Posterior cingulate gyrus (tissue), 11 donors: Measurements from ENCODE around the gene CLPSL1.

ENCODE experiments used
- DNase-seq, 10 donors: peaks; one replicate each; pipeline versions ENCODE4 v3.0.0 to v3.0.0-alpha.2; 2020 to 2021; ENCODE audit warnings: mixed read lengths in 3 of 10
- intact Hi-C: fragments of 100-400 bp; cut with DNase I; formaldehyde crosslinking; loops from one replicate; pipeline ENCODE4 v1.15.1; 2023

The CLPSL1 gene

GRCh38 chr6:35755278-35755924 lies 25.4 kb upstream of the CLPSL1 start:
- intact Hi-C loops, result no loop called here
- no peak for DNase-seq

DNA sequence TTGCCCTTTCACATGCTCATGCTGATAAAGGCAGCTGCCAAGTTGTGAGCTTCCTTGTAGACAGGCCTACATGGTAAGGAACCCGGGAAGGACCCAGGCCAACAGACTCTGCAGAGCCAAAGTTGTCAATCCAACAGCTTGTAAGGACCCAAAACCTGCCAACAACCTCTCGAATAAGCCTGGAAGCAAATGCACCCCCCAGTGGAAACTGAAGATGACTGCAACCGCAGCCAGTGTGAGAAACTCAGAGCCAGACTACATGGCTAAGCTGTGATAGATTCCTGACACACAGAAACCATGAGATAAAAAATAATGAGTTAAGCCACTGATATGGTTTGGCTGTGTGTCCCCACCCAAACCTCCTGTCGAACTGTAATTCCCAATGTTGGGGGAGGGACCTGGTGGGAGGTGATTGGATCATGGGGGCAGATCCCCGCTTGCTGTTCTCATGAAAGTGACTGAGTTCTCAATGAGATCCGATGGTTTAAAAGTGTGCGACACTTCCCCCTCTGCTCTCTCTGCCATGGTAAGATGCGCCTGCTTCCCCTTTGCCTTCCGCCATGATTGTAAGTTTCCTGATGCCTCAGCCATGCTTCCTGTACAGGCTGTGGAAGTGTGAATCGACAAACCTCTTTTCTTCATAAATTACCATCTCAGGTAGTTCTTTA lies 23.2 kb upstream of the CLPSL1 start:
- peak in 1 of 10 donors; percentile 75 for DNase-seq
- intact Hi-C loops, result no loop called here

DNA sequence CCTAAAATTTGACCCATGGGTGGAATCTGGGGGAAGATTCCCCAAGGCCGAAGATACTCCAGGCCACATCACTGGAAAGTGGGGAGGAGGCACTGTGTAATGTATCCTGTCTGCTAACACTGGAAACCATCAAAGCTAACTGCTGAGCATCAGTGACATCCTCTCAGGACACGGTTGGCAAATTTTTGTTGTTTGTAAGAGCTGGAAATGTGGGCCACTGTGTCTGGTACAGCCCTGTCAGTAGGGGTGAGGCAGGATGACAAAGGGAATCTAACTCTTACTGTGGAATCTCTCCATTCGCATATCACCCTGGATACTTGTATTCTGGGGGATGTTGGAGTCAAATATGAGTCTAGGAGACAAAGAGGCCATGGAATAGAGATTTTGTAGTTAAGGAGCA lies 21.4 kb upstream of the CLPSL1 start:
- intact Hi-C loops, result no loop called here
- DNase-seq, result no peak

- intact Hi-C loops, result no loop called here
Measured at GRCh38 chr6:35765739-35766138, 15.1 kb upstream of the CLPSL1 start.

DNA sequence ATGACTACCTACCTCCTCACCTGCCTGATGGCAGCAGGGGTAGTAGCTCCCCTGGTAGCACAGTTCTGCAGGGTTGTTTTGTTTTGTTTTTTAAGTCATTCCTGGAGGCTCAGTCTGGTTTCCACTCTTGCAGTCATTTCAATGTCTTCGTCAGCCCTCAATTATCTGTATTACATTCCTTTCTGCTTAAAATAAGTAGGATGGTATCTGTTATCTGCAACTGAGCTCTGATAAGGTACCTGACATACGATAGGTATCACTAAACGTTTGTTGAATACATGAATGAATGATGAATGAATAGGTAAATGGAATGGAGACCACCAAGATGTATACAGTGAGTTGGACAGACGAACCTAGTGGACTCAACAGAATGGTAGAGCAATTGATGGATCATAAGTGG lies 11.6 kb upstream of the CLPSL1 start:
- intact Hi-C loops, result no loop called here
- DNase-seq, result no peak

More at GRCh38 chr6:35765739-35766138, 15.1 kb upstream of the CLPSL1 start:
- DNase-seq, result no peak

DNA sequence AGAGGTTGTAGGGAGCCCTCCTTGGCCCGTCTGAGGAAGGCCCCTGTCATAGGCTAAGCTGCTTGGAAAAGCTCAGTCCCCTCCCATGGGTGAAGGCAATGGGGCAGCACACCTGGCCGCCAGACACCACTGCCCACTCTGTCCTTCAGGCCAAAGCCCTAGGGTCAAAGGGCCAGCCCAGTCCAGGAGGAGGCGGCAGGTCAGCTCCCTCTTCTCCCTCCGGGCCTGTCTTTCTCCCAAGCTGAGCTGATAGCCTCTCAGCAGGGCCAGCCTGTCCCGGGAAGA lies 9.5 kb upstream of the CLPSL1 start:
- intact Hi-C loops, result no loop called here
- peak in 1 of 10 donors; percentile 16 for DNase-seq

- intact Hi-C loops, result no loop called here
Measured at GRCh38 chr6:35774116-35774794, 6.6 kb upstream of the CLPSL1 start.

GRCh38 chr6:35775031-35775430 lies 5.8 kb upstream of the CLPSL1 start:
- peak in 1 of 10 donors; percentile 8 for DNase-seq
- intact Hi-C loops, result no loop called here

More at GRCh38 chr6:35774116-35774794, 6.6 kb upstream of the CLPSL1 start:
- DNase-seq, result peak in 1 of 10 donors; percentile 30

DNA sequence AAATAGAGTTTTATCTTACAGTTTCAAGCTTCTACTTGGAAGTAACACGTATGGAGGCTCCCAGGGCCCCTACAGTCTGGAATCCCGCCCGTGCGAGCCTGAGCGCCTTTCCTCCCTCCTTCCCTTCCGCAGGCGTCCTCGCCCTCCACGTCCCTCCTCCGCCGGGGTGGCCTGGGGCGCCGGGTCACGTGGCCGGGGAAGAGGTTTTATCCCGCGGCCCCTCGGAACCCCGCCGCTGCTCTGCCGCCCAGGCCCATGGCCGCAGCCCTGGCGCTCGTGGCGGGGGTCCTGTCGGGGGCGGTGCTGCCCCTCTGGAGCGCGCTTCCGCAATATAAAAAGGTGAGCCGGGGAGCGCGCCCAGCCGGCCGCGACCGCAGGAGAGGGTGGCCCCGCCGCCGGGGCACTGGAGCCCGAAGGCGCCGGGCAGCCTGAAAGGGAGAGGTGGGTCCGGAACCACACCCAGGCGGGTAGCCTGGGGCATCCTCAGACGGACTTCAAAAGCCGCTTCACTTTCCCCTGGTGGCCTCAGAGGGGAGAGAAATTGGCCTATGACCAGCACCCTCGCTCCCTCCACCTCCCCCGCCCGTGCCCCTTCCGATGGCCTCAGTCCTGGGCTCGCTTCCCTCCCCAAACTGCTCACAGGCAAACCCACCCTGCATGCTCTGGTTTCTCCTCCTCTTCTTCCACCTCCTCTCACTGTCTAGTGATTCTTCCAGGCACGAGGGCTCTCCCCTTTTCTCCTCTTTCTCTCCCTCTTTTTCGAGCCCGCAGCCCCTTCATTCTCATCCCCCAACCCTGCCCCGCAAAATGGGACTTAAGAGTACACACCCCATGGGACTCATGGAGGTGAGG lies 4.2 kb upstream of the CLPSL1 start, which contains the start of gene CLPSL2:
Gene CLPSL2 (plus strand): TSS at position 235 of the 852 bp plus-strand sequence. CDS start 21 bp downstream, at position 256.
- DNase-seq, result peak in 1 of 10 donors; percentile 80
- intact Hi-C loops, result no loop called here

GRCh38 chr6:35777356-35778102 lies 3.3 kb upstream of the CLPSL1 start:
- DNase-seq, result peak in 1 of 10 donors; percentile 40
- intact Hi-C loops, result no loop called here

DNA sequence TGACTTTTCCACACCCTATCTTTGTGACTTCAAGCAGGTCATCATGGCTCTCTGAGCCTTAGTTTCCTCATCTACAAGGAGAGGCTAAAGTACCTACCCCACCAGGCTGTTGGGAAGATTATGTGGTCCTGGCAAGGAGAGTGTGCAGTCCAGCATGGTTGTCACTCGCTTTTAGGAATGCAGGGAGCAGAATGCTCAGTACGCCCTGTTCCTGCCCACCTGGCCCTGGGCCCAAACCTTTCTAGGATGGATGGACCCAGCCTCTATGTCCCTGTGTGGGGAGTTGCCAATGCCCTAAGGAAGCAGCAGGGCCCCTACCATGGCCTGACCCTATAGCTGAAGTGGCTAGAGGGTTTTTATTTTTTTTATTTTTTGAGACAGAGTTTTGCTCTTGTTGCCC lies 2.4 kb upstream of the CLPSL1 start:
- peak in 1 of 10 donors; percentile 49 for DNase-seq
- intact Hi-C loops, result no loop called here

DNA sequence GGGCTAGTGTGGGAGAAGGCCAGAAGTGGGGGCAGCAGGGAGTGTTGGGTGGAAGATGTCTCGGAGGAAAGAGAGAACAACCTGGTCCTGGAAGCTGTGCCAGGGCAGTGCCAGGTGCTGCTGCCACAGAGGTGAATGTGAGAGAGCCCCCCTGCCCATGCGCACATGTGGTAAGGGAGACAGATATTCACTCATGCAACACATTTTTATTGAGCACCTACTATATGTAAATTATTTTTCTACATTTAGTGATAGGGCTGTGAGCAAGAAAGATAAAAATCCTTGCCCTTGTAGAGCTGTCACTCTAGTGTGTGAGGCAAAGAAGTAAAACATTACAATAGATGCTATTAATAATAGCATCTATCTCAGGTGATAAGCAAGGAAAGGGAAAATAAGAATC lies 471 bp downstream of the CLPSL1 start:
- intact Hi-C loops, result no loop called here
- DNase-seq, result peak in 1 of 10 donors; percentile 4

- no peak for DNase-seq
- intact Hi-C loops, result no loop called here
Measured at GRCh38 chr6:35782424-35782823, 1.6 kb downstream of the CLPSL1 start.

- DNase-seq, result no peak
Measured at GRCh38 chr6:35784200-35784599, 3.4 kb downstream of the CLPSL1 start.

GRCh38 chr6:35786272-35786671 lies 5.5 kb downstream of the CLPSL1 start:
- intact Hi-C loops, result no loop called here
- DNase-seq, result no peak

More at GRCh38 chr6:35784200-35784599, 3.4 kb downstream of the CLPSL1 start:
- intact Hi-C loops, result no loop called here

GRCh38 chr6:35786810-35787209 lies 6.0 kb downstream of the CLPSL1 start:
- intact Hi-C loops, result loop anchor here (1.0 kb wide), 1 partner anchor 11 kb away; no protein-coding TSS in a partner anchor
- DNase-seq, result peak in 2 of 10 donors; percentile 82 to 90

- no peak for DNase-seq
- intact Hi-C loops, result loop anchor here (1.0 kb wide), 1 partner anchor 11 kb away; no protein-coding TSS in a partner anchor
Measured at GRCh38 chr6:35787266-35788218, 6.7 kb downstream of the CLPSL1 start.

DNA sequence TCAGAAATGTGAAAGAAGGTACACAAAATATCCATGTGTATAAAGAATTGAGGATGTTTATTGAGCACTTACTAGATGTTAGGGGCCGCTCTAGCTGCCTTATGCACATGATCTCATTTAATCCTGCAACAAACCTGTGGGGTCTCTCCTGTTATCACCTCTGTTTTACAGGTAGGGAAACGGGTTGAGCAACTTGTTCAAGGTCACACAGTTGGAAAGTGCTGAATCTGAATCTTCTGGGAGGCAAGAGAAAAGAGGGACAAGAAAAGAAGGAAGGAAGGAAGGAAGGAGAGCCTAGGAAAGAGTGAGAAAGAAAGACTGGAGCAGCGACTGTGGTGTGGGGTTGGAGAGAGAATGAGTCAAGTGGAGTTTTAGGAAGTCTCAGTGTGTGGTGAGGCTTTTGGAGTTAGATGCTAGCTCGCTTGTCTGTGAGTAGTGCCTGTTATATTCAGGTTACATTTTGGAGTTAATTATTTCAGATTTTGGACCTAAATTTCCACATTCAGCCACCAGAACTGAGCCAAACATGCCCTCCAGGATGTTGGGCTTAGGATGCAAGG lies 7.7 kb downstream of the CLPSL1 start:
- no peak for DNase-seq
- intact Hi-C loops, result no loop called here
